ENCODE results near the gene HEBP2.
"Not testable (repeated sequence)": the region's sequence is repeated elsewhere in the genome, so short reads cannot be mapped to it uniquely, and the experiment has no call there.

HEBP2 gene, protein sequence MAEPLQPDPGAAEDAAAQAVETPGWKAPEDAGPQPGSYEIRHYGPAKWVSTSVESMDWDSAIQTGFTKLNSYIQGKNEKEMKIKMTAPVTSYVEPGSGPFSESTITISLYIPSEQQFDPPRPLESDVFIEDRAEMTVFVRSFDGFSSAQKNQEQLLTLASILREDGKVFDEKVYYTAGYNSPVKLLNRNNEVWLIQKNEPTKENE

DNA sequence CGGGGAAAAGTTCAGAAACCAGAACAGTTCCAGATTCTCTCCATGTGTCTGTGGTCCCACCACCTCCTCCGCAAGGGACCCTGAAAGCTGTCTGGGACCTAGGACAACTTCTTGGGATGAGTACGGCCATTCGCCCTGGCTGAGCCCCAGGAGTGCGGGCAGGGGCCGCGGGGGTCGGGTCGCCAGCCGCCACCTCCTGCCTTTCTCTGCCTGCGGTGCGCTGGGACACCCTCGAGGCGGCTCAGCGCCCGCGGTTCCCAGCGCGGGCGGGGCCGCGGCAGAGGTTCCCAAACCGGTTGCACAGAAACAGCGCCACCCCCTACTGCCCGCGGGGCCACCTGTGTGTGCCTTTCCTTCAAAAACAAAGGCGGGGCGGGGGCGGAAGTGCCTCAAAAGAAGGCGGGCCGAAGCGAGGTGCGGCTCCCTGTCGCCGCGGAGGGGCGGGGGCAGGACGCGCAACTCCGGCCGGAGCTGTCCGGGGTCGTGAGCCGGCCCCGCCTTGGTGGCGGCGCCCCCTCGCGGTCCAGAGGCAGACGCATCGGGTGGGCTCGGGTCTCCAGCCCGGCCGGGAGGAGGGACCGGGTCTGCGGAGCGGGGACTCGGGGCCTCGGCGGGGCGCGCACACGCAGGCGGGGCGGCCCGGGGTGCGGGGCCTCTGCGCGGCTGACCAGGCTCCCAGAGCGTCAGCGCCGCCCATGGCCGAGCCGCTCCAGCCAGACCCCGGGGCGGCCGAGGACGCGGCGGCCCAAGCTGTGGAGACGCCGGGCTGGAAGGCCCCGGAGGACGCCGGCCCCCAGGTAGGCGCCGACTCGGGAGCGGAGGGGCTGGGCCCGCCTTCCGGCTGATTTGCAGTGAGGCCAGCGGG is at the start of gene HEBP2:
TSS of gene HEBP2 (plus strand) at position 423 of the 865 bp plus-strand sequence. CDS start at position 696, 273 bp downstream.
- DNase-seq: peak; percentile 94

GRCh38 chr6:138357928-138358327 is 46.1 kb upstream of the HEBP2 start:
- DNase-seq: no peak

GRCh38 chr6:138368684-138369083 is 35.3 kb upstream of the HEBP2 start:
- DNase-seq: not testable (repeated sequence)

DNA sequence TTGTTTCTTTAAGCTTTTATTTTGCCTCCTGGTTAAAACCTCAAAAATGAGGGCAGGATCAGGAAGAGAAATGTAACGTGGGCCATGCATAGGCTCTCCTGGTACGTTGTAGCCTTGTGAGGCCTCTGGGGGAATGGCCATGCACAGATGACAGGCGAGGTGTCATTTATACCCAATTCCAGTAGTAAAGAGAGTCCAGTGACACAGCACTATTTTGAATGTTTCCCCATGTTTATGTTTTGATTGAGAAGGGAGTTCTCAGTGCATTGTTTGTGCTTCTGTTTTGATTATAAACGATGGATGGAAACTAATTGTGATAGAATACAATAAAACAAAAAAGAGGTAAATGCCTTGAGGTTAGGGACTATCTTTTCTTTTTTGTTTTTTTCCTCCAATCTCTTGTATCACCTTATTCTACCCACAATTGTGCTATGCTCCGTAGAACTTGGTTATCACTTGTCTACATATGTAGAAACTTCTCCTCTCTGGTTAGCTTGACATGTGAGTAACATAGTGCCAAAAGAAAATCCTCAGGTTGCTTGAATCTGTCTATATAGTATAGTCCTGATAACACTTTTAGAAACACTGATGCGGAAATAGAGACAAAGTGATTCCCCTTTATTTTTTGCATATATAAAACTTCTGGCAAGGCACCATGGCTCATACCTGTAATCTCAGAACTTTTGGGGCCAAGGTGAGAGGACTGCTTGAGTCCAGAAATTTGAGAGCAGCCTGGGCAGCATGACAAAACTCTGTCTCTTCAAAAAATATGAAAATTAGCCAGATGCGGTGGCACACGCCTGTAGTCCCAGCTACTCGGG is 33.2 kb upstream of the HEBP2 start:
- DNase-seq: no peak

DNA sequence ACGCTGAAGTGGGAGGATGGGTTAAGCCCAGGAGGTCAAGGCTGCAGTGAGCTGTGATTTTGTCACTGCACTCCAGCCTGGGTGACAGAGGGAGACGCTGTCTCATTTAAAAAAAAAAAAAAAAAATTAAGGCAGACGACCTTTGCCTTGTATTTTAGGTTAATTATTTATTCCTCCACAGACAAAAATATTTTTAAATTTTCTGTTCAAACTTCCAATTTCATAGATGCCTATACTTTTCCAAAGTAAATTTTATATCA is 32.6 kb upstream of the HEBP2 start:
- DNase-seq: no peak

DNA sequence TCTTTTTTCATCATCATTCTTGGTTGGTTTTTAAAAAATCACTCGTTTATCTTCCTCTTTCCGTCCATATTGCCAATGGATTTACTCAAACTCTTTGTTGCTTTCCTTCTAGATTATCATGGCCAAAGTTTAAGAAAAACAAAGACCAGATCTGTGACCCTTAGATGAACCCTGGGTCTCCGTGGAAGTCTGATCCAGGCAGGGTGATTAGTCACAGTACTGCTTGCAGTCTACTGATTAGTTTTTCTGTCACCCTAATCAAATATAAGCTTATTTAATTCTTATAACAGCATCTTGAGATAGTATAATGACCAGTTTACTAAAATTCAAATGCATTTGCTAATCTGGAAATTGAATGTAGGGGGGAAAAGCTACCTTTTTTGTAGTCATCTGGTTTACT is 32.3 kb upstream of the HEBP2 start:
- no peak for DNase-seq

DNA sequence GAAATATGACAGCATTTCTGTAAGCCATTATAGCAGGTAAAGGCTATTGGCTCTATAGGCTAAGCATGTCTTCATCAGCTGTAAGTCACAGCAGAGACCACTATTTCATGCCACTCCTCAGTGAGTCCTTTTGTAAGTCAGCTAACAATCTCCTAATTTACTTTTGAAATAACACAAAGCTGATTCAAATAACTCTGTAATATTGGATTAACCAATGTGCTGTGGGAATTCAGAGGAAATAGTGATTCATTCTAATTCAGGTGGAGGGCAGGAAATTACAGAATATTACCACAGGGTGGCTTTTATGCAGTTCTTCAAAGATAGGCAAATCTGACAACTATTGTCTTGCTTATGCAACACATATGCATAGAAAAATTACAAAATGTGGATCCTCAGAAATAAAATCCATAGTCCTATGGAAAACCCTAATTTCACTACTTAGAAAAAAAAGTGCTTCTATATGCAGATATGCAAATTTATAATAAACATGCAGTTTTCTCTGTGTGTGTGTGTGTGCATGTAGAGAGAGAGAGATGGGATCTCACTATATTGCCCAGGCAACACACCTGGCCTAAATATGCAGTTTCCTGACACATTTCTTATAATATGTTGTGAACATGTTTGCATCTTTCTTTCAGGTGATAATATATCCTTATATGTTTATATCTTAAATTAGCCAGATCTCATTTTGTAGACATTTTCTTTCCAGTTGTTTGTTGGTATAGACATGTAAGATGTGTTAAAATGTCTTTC is 31.1 kb upstream of the HEBP2 start:
- no peak for DNase-seq

- DNase-seq: no peak
Observed at GRCh38 chr6:138374230-138374629, 29.8 kb upstream of the HEBP2 start.

DNA sequence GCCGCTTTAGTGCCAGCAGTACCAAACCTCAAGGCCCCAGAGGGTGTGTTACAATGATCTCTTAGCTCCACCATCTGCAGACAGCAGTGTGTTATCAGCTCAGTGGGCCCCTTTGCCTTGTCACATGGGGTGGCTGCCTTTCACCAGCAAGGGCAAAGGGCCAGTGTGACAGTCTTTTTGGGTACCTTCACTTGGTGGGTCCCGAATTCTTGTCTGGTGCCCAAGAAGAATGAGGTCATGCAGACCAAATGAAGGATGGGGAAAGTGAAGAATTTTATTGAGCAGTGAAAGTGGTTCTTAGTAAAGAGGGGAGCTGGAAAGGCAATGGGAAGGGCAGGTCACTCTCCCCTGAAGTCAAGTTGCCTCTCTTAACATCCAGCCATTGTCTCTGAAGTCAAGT is 29.2 kb upstream of the HEBP2 start:
- no peak for DNase-seq

DNA sequence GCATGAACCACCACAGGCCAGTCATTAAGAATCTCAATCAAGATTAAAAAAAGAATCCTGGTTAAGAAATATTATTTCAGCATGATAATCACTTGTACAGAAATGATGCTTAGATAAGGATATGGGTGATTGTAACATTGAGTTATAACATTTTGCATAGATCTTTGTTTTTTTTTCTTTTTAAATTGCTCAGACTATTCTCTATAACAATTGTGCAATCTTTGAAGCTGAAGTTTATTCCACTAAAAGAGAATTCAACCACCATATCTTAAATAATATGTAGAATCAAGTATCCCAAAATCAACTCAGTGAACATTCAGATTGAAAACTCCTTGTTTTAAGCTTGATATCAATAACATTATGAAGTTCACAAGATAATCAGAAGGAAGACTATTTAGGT is 27.0 kb upstream of the HEBP2 start:
- DNase-seq: no peak

- DNase-seq: peak; percentile 68
Observed at GRCh38 chr6:138377844-138378243, 26.2 kb upstream of the HEBP2 start, which contains the start of gene SMIM28. Gene SMIM28 (plus strand): TSS chr6:138377905. CDS start chr6:138378073, 168 bp downstream.

DNA sequence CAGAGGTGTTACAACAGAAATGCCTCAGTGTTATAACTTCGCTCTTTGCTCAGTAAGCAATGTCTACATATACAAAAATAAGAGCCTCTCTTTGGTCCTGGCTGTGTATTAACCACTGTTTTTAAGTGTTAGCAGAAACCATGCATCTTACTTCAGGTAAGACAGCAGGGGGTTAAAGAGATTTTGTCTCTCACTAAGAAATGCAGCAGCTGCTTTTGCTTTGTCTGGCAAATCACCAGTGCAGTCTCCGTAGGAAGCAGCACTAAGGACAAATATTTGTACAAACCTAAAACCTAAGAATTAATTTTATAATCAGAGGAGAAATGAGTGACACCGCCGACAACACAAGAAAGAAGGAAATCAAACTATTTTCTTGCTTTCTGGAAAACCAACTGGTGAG is 25.6 kb upstream of the HEBP2 start:
- no peak for DNase-seq

DNA sequence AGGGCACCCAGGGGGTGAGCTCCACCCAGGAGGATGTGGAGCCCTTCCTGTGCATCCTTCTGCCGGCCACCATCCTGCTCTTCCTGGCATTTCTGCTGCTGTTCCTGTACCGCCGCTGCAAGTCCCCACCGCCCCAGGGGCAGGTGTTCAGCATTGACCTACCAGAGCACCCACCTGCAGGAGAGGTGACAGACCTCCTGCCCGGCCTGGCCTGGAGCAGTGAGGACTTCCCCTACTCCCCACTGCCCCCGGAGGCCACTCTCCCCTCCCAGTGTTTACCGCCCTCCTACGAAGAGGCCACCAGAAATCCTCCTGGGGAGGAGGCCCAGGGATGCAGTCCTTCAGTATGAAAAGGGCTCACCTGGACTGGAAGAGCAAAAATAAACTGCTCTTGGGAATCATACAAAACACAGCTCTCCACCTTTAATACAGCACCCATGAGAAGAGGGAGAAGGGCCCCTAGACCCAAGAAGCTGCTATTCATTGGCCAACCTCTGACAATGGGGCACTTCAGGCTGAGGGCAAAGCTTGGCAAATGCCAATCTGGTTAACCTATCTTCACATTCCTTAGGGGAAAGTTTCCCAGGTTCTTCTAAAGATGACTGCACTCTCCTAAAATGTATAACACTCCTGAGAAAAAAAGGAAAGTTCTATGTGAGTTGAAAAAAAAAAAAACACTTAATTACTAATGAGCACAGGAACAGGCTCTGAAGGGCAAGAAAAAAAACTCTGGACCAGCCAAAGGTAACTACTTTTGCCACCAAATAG is 21.3 kb upstream of the HEBP2 start:
- DNase-seq: no peak

DNA sequence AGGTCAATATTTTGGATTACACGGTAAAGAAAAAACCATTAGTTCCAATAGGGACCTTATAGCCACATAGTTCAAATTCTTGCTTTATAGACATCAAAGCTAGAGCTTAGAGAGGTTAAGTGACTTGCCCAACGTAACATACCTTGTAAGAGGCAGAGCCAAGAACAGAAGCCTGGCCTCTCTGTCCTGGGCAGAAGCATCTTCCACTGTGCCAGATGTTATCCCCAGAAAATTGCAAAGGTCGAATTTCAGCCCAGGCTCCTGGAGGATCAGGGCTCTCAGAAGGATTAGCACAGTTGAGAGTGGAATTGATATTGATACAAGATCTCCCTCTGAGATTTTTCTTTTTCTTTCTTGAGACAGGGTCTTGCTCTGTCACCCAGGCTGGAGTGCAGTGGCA is 20.2 kb upstream of the HEBP2 start:
- DNase-seq: no peak

DNA sequence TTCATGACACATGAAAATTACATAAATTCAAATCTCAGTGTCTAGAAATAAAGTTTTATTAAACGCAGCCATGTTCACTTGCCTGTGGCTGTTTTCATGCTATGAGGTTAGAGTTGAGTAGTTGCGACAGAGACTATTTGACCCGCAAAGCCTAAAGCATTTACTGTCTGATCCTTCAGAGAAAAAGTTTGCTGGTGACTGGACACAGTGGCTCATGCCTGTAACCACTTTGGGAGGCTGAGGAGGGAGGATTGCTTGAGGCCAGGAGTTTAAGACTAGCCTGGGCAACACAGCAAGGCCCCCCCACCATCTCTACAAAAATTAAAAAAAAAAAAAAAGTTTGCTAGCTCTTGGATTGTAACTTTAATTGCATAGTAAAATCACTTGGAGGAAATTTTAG is 17.1 kb upstream of the HEBP2 start:
- no peak for DNase-seq

DNA sequence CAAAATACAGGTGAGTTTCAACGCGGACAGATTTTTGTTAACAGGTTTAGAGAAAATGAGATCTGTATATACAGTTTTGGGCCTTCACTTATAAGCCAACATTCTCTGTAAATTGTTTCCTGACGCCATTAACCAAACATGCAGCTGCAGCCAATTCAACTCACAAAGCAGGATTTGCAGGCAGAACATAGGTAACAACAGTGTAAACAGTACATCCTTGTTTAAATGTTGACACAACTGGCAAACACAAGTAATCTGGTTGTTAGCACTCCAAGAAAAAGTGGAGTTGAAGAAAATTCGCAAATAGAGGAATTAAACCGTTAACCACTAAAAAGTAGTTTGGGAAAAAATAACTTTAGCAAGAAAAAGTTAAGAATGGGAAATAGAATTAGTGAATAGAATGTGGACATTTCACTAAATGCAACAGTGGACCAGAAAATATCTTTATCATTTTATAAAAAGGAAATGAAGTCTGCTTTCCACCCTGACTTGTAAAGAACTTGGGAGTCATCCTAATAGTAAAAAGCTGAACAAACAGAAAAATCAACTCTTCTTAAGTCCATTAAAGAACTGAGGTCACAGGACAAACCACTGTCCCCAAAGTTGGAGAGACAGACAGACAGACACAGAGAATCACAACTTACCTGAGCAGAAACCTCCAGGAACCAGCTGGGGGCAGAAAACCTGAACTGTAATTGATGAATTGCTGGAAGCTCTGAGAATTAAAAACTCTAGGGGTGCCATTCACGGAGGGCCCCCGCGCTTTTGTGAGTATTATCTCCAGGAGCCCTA is 16.2 kb upstream of the HEBP2 start:
- DNase-seq: no peak

- no peak for DNase-seq
Observed at GRCh38 chr6:138389551-138389950, 14.5 kb upstream of the HEBP2 start.

- DNase-seq: no peak
Observed at GRCh38 chr6:138393871-138394783, 9.9 kb upstream of the HEBP2 start.

GRCh38 chr6:138396709-138397108 is 7.3 kb upstream of the HEBP2 start:
- no peak for DNase-seq
